Endodermal cell (in vitro differentiated cells): ENCODE results near the gene JMJD1C. TPM values are rescaled to one million over a fixed set of nuclear protein-coding genes. Genes with fewer than 3 reads are reported as not detected.

Source experiments
- DNase-seq: peaks from one replicate; pipeline ENCODE4 v3.0.0-alpha.2; 2017
- H3K27ac ChIP-seq: 2 replicates; pipeline ENCODE4 v1.5.1; 2013; ENCODE audit warnings: mild to moderate bottlenecking, low read depth, low read length, moderate library complexity
- H3K27me3 ChIP-seq: 2 replicates; pipeline ENCODE4 v1.6.1; 2013; ENCODE audit warnings: mild to moderate bottlenecking, low read length, moderate library complexity; ENCODE audit not compliant: insufficient read depth, control insufficient read depth, poor library complexity, severe bottlenecking
- H3K36me3 ChIP-seq: 2 replicates; pipeline ENCODE4 v1.7.0; 2013; ENCODE audit warnings: mild to moderate bottlenecking, low read length, moderate library complexity; ENCODE audit not compliant: control insufficient read depth, insufficient read depth
- H3K4me1 ChIP-seq: one replicate; pipeline ENCODE4 v1.7.0; 2013; ENCODE audit warnings: low read length; ENCODE audit not compliant: control insufficient read depth, insufficient read depth
- H3K4me3 ChIP-seq: 2 replicates; pipeline ENCODE4 v1.5.1; 2013; ENCODE audit warnings: mild to moderate bottlenecking, low read length, moderate library complexity
- H3K9ac ChIP-seq: 2 replicates; pipeline ENCODE4 v1.6.1; 2013; ENCODE audit warnings: mild to moderate bottlenecking, low read length, moderate library complexity; ENCODE audit not compliant: poor library complexity, severe bottlenecking; ENCODE audit errors: extremely low read depth
- H3K9me3 ChIP-seq: 2 replicates; pipeline ENCODE4 v1.6.1; 2013; ENCODE audit warnings: mild to moderate bottlenecking, low read length, moderate library complexity; ENCODE audit not compliant: control insufficient read depth
- H3K27ac Mint-ChIP-seq: 2 replicates; pipeline ENCODE4 v1.8.0; 2020; ENCODE audit warnings: mixed read lengths
- H3K27me3 Mint-ChIP-seq: 2 replicates; pipeline ENCODE4 v1.8.0; 2021; ENCODE audit warnings: mild to moderate bottlenecking, mixed read lengths; ENCODE audit not compliant: insufficient read depth
- H3K36me3 Mint-ChIP-seq: 2 replicates; pipeline ENCODE4 v1.8.0; 2020; ENCODE audit warnings: low read depth, mixed read lengths
- H3K4me1 Mint-ChIP-seq: 2 replicates; pipeline ENCODE4 v1.8.0; 2020; ENCODE audit warnings: mixed read lengths
- H3K4me3 Mint-ChIP-seq: 2 replicates; pipeline ENCODE4 v1.8.0; 2020; ENCODE audit warnings: mild to moderate bottlenecking, moderate library complexity, mixed read lengths
- H3K9me3 Mint-ChIP-seq: 2 replicates; pipeline ENCODE4 v1.8.0; 2020; ENCODE audit warnings: mild to moderate bottlenecking, mixed read lengths
- WGBS, 2 experiments: methylation state at CpG; one replicate each; pipeline versions ENCODE4 v1.1.5 to v1.1.7; 2013; ENCODE audit warnings: missing lambda C conversion rate in 2 of 2, mixed read lengths in 1 of 2; ENCODE audit not compliant: insufficient coverage in 1 of 2, insufficient read length in 1 of 2; 5-methylcytosine and 5-hydroxymethylcytosine counted together
- total RNA-seq, 2 donors: library from RNA; stranded (reverse); fragmentation: NEBNext Ultra II Directional in 1 of 2; extraction: Animal tissue kit (Norgen Biotek cat#: 25700) in 1 of 2; gene quantifications; 2 replicates in 1 of 2; 3 replicates in 1 of 2; pipeline ENCODE4 v1.2.1, GENCODE V29; 2021
- TF ChIP-seq, protein P1 (sequence below): fragments of 200-600 bp; sonication (generic); conservative IDR thresholded peaks from 2 replicates; pipeline ENCODE4 v1.5.0; 2021; ENCODE audit warnings: antibody characterized with exemption, mild to moderate bottlenecking

JMJD1C gene
- total RNA-seq, 2 donors from 2014 or later = 91.3 to 114 TPM

DNA sequence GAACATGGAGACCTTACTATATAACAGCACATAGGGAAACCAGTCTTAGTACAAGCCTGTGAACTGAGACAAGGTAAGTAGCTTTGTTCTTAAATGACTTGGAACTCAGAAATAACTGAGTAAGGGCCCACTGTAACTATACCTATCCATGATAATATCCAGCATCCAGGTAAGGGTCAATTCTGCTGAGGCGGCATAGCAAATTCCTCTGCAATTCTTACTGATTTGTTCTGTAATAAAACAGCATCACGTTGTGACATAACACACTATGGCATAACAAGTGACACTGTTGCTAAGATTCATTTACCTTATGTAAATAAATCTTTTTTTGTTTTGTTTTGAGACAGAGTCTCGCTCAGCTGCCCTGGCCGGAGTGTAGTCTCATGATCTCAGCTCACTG is 97.4 kb downstream of the JMJD1C start:
- WGBS, 2 experiments = 96 to 100% methylated on average over 1 to 4 of the region's 4 CpGs

DNA sequence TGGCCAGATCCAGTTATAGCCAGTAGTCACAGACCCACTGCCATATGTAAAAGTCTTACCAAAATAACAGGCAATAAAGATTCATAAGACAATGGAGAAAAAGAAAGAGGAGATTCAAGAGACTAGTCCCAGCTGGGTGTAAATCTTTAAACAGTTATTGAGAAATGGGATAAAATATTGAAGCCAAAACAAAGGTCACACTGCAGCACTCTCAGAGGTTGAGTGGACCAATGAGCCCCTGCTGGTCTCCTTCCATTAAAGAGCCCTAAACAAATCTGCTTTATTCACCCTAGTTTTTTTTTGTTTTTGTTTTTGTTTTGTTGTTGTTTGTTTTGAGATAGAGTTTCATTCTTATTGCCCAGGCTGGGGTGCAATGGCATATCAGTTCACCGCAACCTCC is 98.8 kb downstream of the JMJD1C start:
- Histone ChIP-seq H3K4me1 (peaks cover 4% of the 10 kb centered on the region), H3K9ac (no peak overlapping the region), H3K9me3 (peaks cover 4% of the 10 kb centered on the region), H3K27me3 (no peaks in the 10 kb centered on the region), H3K27ac (no peak overlapping the region), H3K4me3 (no peak overlapping the region), H3K36me3 (peaks cover 16% of the 10 kb centered on the region)
- TF ChIP-seq, protein P1, sequence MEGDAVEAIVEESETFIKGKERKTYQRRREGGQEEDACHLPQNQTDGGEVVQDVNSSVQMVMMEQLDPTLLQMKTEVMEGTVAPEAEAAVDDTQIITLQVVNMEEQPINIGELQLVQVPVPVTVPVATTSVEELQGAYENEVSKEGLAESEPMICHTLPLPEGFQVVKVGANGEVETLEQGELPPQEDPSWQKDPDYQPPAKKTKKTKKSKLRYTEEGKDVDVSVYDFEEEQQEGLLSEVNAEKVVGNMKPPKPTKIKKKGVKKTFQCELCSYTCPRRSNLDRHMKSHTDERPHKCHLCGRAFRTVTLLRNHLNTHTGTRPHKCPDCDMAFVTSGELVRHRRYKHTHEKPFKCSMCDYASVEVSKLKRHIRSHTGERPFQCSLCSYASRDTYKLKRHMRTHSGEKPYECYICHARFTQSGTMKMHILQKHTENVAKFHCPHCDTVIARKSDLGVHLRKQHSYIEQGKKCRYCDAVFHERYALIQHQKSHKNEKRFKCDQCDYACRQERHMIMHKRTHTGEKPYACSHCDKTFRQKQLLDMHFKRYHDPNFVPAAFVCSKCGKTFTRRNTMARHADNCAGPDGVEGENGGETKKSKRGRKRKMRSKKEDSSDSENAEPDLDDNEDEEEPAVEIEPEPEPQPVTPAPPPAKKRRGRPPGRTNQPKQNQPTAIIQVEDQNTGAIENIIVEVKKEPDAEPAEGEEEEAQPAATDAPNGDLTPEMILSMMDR = no peak
- Mint-ChIP-seq H3K9me3 (no peaks in the 10 kb centered on the region), H3K27me3 (no peaks in the 10 kb centered on the region), H3K36me3 (peaks cover 13% of the 10 kb centered on the region), H3K4me1 (peaks cover 25% of the 10 kb centered on the region), H3K4me3 (no peak overlapping the region), H3K27ac (no peak overlapping the region)
- no peak for DNase-seq
- 93% methylated on average over 1 of the region's 1 CpG; no CpG with 5 or more reads in 1 of the 2 experiments for WGBS, 2 experiments

More for the DNA sequence above, 97.4 kb downstream of the JMJD1C start:
- H3K9ac ChIP-seq = no peak overlapping the region
- Mint-ChIP-seq H3K27me3 (no peaks in the 10 kb centered on the region), H3K4me1 (peaks cover 25% of the 10 kb centered on the region), H3K36me3 (peaks cover 7% of the 10 kb centered on the region), H3K9me3 (no peaks in the 10 kb centered on the region), H3K4me3 (no peak overlapping the region), H3K27ac (no peak overlapping the region)
- H3K27ac ChIP-seq = no peak overlapping the region
- no peaks in the 10 kb centered on the region for H3K9me3 ChIP-seq
- H3K4me3 ChIP-seq = no peak overlapping the region
- no peaks in the 10 kb centered on the region for H3K27me3 ChIP-seq
- TF ChIP-seq, protein P1 = no peak
- peaks cover 21% of the 10 kb centered on the region for H3K36me3 ChIP-seq
- H3K4me1 ChIP-seq = peaks cover 4% of the 10 kb centered on the region
- DNase-seq = no peak

DNA sequence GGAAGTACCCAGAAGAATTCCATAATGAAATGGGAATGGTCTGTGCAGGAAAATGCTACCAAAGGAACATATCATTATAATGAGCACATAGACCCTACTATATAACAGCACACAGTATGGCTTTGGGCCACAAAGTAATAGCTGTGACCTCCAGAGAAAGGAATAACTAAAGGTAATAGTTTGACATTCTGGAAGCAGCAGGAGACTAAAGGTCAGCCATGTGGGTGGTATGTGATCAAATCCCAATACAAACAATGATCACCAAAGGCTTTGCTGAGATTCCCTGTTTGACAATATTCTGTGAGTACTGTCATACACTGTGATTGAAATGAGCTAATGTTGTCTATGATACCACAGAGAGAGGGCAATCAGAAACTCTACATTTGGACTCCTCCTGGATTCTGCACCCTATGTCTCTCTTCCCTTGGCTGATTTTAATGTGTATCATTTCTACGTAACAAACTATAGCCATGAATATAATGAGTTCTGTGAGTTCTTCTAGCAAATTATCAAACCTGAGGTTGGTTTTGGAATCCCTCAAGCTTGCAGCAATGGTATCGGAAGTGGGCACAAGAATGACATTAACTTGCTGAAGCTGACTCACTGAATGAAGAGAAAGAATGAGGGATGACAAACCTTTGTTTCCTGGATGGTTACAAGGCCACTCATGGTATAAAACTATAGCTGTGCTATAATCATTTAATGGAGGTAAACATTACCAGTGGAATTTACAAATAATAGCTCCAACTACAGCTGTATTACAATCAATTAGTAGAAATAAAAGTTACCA is 99.6 kb downstream of the JMJD1C start:
- no peaks in the 10 kb centered on the region for H3K27me3 Mint-ChIP-seq
- no peak overlapping the region for H3K27ac ChIP-seq
- peaks cover 4% of the 10 kb centered on the region for H3K4me1 ChIP-seq
- peaks cover 14% of the 10 kb centered on the region for H3K36me3 ChIP-seq
- WGBS, 2 experiments = 90 to 94% methylated on average over 1 to 2 of the region's 2 CpGs
- peaks cover 4% of the 10 kb centered on the region for H3K9me3 ChIP-seq
- TF ChIP-seq, protein P1 = no peak
- H3K4me3 Mint-ChIP-seq = no peak overlapping the region
- no peaks in the 10 kb centered on the region for H3K9me3 Mint-ChIP-seq
- H3K27ac Mint-ChIP-seq = no peak overlapping the region
- H3K4me1 Mint-ChIP-seq = peaks cover 25% of the 10 kb centered on the region
- no peak overlapping the region for H3K9ac ChIP-seq
- H3K36me3 Mint-ChIP-seq = peaks cover 16% of the 10 kb centered on the region
- no peak for DNase-seq
- H3K27me3 ChIP-seq = no peaks in the 10 kb centered on the region
- peak overlapping the region; percentile 21 for H3K4me3 ChIP-seq
